NCI-H460 (cell line): Measurements from ENCODE around the gene CDH18. TPM values are rescaled to one million over a fixed set of nuclear protein-coding genes. Genes with fewer than 3 reads are reported as not detected.

Experiments used
- DNase-seq: peaks from one replicate; pipeline ENCODE4 v3.0.0-alpha.2; 2016; ENCODE audit warnings: low read depth; ENCODE audit errors: extremely low read depth
- polyA plus RNA-seq: library from polyadenylated mRNA; depleted of rRNA; stranded (reverse); fragments of >200 nt; gene quantifications from 2 replicates; pipeline ENCODE4 v1.2.3, GENCODE V29; 2014; cell fraction: nucleus; rRNA removed
- total RNA-seq: library from RNA; depleted of rRNA; stranded (reverse); fragments of >200 nt; shearing (Covaris generic); gene quantifications from 2 replicates; pipeline ENCODE4 v1.2.3, GENCODE V29; 2014; rRNA removed

The CDH18 gene, protein sequence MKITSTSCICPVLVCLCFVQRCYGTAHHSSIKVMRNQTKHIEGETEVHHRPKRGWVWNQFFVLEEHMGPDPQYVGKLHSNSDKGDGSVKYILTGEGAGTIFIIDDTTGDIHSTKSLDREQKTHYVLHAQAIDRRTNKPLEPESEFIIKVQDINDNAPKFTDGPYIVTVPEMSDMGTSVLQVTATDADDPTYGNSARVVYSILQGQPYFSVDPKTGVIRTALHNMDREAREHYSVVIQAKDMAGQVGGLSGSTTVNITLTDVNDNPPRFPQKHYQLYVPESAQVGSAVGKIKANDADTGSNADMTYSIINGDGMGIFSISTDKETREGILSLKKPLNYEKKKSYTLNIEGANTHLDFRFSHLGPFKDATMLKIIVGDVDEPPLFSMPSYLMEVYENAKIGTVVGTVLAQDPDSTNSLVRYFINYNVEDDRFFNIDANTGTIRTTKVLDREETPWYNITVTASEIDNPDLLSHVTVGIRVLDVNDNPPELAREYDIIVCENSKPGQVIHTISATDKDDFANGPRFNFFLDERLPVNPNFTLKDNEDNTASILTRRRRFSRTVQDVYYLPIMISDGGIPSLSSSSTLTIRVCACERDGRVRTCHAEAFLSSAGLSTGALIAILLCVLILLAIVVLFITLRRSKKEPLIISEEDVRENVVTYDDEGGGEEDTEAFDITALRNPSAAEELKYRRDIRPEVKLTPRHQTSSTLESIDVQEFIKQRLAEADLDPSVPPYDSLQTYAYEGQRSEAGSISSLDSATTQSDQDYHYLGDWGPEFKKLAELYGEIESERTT
- total RNA-seq: 0.84 and 1.8 TPM in 2 replicates
- 0.11 TPM in 1 of 2 replicates, not detected in the other for polyA plus RNA-seq

DNA sequence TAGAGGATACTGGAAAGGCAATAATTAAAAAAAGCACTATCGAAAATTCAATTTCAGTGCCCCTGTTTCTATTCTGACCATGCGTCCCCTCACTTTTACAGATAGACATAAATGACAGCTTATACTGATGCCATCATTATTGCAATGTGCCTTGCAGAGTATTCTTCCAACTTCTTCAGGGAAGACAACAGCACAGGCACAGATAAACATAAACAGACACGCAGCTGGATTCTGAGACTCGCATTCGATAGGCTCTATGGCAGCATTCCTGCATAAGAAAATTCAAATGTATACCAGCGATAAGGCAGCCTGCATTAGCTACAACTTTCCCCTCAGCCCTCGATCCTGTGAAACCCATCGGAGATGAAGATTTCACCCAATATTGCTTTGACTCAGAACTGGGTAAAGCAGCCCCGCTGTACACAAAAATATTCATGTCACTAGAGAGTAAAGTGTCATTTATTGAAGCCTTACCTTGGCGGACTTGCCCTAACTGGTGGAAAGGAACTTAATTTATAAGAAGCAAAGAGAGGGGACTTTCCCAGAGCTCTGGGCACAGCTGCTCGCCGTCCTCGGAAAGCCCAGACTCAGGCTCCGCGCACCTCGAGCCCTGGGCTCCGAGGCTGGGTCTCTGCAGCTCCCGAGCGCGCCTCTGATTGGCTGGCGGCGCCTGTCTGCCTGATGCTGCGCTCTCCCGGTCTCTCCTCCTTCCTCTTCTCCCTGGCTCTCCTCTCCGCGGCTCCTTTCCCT lies at the start of gene CDH18:
TSS of gene CDH18 (minus strand) at position 589 of the 750 bp plus-strand sequence. CDS start 149,214 bp downstream, outside the sequence.
- peak; percentile 59 for DNase-seq

DNA sequence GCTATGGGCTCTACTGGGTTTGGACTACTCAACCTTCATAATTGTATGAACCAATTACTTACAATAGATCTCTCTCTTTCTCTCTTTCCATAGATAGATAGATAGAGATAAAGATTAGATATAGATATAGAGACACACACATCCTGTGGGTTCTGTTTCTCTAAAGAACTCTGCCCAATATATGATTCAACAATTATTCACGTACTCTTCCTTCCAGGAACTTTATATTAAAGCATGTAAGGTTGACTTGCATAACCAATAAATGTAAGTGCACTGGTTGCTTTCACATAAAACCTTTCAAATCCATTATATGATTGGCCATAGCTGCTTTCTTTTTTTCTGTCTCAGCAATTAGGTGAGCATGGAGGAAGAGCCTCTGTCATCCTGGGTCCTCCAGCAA lies 46.7 kb upstream of the CDH18 start:
- no peak for DNase-seq

DNA sequence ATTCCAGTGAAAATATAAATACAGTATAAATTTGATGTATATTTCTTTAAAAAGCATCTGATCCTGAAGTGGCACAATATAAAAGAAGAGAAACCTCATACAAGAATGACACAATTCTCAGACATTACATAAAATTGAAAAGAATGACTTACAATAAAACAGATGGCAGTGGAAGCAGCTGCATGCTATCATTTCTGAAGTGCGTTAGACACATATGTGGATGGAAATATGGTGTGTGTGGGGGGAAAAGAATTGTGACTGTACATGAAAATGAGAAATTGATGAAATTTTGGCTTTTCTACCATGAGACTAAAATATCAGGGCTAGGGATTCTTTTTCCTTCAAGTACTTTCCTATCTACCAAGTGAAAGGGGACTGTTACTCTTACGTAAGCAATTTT lies 45.9 kb upstream of the CDH18 start:
- no peak for DNase-seq

DNA sequence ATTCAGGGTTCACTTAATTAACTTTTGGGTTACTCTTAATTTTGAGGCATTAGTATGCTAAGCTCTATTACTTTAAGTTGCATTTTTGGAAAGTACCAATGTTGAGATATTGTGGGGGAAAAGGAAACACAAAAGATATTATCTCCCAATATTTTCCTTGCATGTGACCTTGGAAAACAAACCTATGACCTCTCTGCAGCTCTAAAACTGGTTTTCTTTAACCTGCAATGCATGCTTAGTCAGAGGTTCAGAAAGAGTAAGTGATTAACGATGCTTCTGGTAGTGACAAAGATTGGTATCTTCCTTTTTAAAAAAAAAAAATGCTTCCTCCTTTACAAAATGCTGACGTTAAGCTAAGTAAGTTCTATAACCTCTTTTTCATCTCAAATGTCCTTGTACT lies 44.9 kb upstream of the CDH18 start:
- DNase-seq: no peak

DNA sequence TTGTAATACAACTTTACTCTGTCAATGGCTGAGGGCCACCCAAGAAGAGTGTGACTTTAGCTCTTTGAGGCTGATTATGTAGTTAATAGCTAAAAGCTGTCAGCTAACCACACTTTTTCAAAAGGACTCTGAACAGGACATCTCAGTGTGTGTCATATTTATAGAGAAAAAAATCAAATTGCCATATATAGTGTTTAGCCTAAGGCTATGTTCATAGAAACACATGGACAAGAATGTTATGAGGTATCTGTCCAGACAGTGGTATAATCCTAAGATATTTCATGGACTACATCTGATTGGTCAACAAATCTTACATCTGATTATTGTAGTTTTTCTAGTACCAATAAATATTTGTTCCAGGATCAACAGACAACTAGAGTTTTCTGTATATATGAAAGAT lies 42.1 kb upstream of the CDH18 start:
- DNase-seq: no peak

DNA sequence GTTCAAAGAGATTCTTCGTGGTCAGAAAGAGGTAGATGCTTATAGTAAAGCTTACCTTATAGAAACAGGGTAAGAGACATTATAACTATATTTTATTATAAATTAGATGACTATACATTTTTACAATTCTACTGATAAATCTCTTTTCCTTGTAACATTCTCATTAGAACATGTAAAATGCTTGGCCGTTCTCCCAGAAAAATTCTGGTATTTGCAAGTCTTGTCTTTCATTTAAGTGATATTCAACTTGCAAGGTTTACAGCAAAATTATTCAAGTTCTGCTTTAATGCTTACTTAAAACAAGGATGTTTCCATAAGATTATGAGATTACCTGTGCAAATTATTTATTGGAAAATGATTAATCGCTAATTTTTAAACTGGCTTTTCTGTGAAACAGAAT lies 41.3 kb upstream of the CDH18 start:
- no peak for DNase-seq

DNA sequence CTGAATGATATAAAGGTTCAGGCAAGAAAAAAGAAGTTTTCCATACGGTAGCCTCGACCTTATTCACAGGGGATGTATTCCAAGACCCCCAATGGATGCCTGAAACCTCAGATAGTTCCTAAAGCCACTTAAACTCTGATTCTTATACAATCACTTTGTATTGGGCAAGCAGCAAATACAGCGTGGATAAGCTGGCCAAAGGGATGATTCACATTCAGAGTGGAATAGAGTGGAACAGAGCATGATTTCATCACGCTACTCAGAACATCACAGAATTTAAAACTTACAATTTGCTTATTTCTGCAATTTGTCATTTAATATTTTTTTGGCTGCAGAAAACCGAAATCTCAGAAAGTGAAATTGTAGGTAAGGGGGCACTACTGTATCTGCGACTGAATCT lies 40.5 kb upstream of the CDH18 start:
- no peak for DNase-seq

DNA sequence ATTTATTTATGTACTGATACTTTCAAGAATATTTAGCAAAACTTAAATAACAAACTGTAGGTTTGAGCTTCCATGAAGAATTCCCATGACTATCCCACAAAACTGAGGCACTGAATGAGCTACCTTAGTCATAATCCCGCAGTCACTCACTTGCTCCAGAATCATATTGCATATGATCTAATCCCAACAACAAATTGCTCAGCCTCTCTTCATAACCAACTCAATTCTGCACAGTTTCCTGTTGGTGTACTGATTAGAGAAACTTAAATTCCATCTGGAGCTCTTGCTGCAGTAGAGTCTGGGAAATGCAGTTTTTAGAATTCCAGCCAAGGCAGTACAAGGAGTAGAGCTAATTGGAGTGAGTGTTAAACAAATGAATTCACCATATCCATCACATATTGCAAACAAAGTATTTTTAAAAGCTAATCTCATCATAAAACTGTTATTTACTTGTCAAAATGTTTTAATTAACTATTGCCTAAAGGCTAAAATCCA lies 35.7 kb upstream of the CDH18 start:
- DNase-seq: no peak

DNA sequence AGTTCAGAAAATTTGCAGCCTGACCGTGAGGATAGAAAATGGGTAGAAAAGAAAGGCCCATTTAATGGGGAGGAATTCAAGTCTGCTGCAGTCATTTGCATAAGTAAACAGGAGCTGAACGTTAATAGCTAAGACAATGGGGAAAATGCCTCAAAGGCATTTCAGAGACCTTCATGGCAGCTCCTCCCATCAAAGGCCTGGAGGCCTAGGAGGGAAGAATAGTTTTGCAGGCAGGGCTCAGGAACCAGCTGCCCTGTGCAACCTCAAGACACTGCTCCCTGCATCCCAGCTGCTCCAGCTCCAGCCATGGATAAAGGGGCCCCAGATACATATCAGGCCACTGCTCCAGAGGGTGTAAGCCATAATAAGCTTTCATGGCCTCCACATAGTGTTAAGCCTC lies 32.2 kb upstream of the CDH18 start:
- DNase-seq: no peak

DNA sequence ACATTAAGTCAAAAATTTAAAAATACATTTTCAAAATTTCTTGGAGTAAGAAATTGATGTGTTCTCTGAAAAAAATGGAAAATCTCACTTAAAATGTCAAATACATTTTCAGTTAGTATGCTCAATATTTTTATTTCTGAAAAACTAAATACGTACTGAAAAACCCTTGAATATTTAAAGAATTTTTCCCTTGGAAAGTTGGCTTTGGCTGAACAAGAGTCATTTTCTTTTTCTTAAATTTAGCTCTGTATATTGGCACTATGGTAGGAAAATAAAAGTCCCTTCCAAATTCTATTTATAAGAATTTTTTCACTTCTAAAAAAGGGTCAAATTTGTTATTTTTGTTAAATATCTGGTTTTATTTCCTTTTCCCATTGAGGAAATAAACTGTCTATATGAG lies 29.0 kb upstream of the CDH18 start:
- no peak for DNase-seq

DNA sequence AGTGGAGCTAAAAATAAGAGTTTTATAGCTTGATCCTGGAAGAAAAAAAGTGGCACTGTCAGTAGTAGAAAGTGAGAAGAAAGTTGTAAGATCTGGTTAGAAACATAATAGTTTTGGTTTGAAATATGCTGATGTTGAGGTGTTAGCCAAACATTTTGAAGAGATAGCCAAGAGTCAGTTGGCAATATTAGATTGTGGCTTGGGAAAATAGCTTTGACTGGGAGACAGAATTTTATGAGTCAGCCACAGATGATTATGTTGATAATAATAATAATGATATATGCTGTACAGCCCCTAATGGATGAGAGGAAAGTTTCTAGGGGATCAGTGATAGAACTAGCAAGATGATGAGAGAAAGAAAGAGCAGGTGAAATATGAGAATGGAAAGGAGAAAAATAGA lies 12.4 kb upstream of the CDH18 start:
- DNase-seq: no peak

DNA sequence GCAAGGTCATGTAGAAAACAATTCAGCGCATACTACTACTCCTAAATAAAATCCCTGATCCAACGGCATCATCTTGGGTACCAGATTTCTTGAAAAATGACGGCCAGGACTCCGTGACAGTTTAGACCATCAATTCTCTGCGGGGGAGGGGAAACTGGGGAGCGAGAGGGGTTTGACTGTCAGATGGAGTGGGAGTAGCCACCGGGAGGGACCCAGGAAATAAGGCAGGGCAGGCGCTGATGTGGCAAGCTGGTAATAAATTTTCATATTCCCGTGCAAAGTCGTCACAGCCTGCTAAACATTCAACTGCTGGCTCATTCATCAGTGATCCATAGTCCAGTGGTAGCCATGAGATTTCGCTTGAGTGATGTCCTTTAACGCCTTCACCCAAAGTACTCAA lies 457 bp upstream of the CDH18 start:
- DNase-seq: peak; percentile 26

DNA sequence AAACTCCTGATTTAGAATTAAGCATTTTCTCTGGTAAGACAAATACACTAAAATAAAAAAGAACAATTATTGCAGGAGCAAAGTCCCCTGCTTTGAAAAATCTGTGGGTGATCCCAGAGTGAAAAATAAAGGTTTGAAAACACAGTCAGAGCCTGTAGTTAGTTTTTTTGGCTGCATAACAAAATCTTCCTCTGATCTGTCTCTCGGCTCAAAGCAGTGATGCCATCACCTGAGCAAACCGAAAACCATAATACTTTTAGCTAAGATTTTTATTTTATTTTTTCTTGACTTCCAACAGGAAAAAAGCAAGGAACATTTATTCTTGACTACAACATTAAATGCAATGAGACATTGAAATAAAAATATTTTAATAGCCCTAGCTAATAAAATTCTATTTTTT lies 1.2 kb downstream of the CDH18 start:
- no peak for DNase-seq

DNA sequence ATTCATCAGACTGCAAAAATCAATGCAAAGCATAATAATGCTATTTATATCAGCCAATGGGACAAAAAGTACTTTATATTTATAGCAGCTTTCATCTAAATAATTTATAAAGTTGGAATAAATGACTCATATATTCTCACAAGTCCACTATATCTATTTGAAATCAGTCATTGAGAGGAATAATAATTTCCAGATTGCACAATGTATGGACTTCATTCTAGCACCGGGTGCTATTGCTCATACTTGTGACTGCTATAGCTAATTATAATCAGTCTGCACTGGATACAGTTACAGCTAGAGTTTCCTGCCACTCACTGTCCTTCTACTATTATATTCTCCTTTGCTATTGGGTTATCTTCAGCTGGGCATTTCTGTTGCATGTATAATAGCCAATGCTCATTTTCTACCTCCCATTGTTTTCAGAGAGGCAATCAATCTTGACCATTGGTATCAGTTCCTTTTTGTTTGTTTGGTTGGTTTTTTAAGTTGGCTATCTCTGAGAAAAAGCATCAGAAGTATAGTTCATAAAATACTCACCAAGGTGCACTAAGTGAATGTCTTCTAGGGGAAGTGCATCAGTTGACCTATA lies 1.9 kb downstream of the CDH18 start:
- no peak for DNase-seq

DNA sequence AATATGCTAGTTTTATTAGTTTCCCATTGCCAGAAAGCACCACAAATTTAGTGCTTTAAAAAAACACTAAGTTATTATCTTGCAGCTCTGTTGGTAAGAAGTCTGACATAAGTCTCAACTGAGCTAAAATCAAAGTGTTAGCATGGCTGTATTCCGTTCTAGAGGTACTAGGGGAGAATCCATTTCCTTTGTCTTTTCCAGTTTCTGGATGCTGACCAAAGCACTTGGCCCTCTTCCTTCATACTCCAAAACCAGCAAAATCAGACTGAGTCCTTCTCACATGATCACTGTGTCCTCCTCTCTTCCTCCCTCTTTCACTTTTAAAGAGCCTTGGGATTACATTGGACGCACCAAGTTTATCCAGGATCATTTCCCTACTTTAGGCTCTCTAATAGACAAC lies 9.5 kb downstream of the CDH18 start:
- no peak for DNase-seq

DNA sequence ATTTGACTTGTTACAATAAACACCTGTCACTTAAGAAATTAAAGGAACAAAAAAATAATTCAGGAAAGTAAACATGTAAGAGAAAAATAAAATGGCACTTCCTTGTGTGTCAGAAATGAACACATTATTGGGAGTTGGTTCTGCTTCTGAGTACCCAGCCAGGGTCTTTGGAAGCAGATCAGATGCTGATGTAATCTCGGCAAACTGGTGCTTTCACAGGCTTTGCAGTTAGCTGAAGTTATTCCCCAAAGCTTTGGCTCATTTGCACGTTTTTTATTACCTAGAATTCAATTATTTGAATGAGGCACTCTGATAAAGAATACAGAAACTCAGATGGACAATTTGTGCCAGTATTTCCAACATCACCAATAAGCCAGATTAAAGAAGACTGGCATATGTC lies 10.9 kb downstream of the CDH18 start:
- DNase-seq: no peak

DNA sequence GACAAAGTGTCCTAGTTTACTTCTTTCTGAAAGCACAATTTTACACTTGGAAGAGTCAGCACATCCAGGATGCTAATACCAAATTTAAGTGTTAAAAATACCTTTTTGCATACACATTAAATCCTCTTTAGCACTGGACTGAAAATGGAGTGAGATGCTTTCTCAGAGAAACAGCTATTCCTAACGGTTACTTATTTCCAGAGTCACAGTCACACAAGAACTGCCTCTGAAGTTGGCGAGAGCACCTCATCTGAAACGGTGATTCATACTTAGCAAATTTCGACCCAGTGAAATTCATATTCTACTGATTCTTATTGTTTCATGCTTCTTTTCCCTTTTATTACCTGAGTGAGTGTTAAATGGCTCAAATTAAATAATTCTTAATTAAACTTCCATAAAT lies 12.2 kb downstream of the CDH18 start:
- no peak for DNase-seq

DNA sequence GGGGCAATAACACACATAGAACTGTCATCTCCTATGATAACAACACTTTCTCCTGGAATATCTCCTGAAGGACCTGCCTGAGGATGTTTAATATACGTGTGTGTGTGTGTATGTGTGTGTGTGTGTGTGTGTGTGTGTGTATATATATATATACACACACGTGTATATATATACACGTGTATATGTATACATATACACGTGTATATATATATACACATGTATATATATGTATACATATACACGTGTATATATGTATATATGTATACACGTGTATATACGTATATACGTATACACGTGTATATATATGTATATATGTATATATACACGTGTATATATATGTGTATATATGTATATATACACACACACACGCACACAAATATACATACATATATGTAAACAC lies 27.5 kb downstream of the CDH18 start:
- DNase-seq: no peak

DNA sequence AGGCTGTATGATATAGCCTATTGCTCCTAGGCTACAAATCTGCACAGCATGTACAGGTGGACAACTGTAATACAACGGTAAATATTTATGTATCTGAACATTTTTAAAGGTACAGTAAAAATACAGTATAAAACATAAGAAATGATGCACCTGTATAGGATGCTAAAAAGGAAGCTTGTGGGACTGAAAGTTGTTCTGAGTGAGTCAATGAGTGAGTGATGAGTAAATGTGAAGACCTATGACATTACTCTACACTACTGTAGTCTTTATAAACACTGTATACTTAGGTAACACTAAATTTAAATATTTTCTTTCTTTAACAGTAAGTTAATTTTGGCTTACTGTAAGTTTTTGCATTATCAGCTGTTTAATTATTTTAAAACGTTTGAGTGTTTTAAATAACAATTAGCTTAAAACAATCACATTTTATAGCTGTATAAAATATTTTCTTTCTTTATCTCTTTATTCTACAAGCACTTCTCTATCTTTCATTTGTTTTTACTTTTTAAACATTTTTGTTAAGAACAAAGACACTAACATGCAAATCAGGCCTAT lies 28.1 kb downstream of the CDH18 start:
- DNase-seq: no peak

DNA sequence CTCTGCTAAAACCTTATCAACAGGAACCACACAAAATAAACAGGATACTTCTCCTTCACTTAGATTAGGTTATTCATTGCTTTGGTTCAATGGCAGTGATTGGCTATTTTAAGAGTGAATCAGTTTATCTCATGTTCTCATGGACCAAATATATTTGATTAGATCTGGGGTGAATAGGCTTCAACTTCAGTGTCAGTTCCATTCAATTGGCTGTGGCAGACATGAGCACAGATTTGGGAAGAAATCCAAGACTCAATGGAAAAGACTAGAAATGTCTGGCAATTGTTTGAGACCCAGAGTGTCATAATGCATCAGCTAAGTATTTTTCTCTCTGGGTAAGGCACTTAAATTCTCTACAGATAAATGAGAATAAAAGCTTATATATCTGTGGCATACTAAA lies 37.1 kb downstream of the CDH18 start:
- no peak for DNase-seq
